ENCODE measurements around the gene MAPKAP1.

MAPKAP1 gene

GRCh38 chr9:125460346-125460745, 246.7 kb downstream of the MAPKAP1 start:
- H3K4me1 ChIP-seq (ENCODE audit: control insufficient read depth, insufficient read depth, low read length): peaks cover 27% of the 10 kb centered on the region
- no peak overlapping the region for H3K27ac ChIP-seq (ENCODE audit: low read length)
- H3K36me3 ChIP-seq (ENCODE audit: control insufficient read depth in 2 of 2, insufficient read depth in 2 of 2, low read length in 2 of 2): no peaks in the 10 kb centered on the region
- no peaks in the 10 kb centered on the region for H3K9me3 ChIP-seq (ENCODE audit: control insufficient read depth in 2 of 2, low read length in 2 of 2)
- no peaks in the 10 kb centered on the region for H3K27me3 ChIP-seq (ENCODE audit: control insufficient read depth in 1 of 2, insufficient read depth in 2 of 2, low read length in 2 of 2)
- H3K9ac ChIP-seq (ENCODE audit: low read length in 2 of 2): no peak overlapping the region
- H3K4me3 ChIP-seq (ENCODE audit: low read length in 2 of 2): no peak overlapping the region

- no peaks in the 10 kb centered on the region for H3K27me3 ChIP-seq (ENCODE audit: control insufficient read depth in 1 of 2, insufficient read depth in 2 of 2, low read length in 2 of 2)
- H3K27ac ChIP-seq (ENCODE audit: low read length): no peak overlapping the region
- no peaks in the 10 kb centered on the region for H3K9me3 ChIP-seq (ENCODE audit: control insufficient read depth in 2 of 2, low read length in 2 of 2)
- H3K9ac ChIP-seq (ENCODE audit: low read length in 2 of 2): no peak overlapping the region
- H3K4me1 ChIP-seq (ENCODE audit: control insufficient read depth, insufficient read depth, low read length): peaks cover 16% of the 10 kb centered on the region
- H3K4me3 ChIP-seq (ENCODE audit: low read length in 2 of 2): no peak overlapping the region
- H3K36me3 ChIP-seq (ENCODE audit: control insufficient read depth in 2 of 2, insufficient read depth in 2 of 2, low read length in 2 of 2): peaks cover 0 to under 1% of the 10 kb centered on the region in 2 donors
These were observed 249.7 kb downstream of the MAPKAP1 start for GRCh38 chr9:125457357-125457756.

- H3K9ac ChIP-seq (ENCODE audit: low read length in 2 of 2): no peak overlapping the region
- no peaks in the 10 kb centered on the region for H3K27me3 ChIP-seq (ENCODE audit: control insufficient read depth in 1 of 2, insufficient read depth in 2 of 2, low read length in 2 of 2)
- H3K9me3 ChIP-seq (ENCODE audit: control insufficient read depth in 2 of 2, low read length in 2 of 2): no peaks in the 10 kb centered on the region
- H3K36me3 ChIP-seq (ENCODE audit: control insufficient read depth in 2 of 2, insufficient read depth in 2 of 2, low read length in 2 of 2): peaks cover 0 to 6% of the 10 kb centered on the region in 2 donors
- no peak overlapping the region for H3K4me3 ChIP-seq (ENCODE audit: low read length in 2 of 2)
- H3K4me1 ChIP-seq (ENCODE audit: control insufficient read depth, insufficient read depth, low read length): peaks cover 4% of the 10 kb centered on the region
- H3K27ac ChIP-seq (ENCODE audit: low read length): no peak overlapping the region
These were observed 251.1 kb downstream of the MAPKAP1 start for GRCh38 chr9:125455876-125456275.

GRCh38 chr9:125455132-125455531, 251.9 kb downstream of the MAPKAP1 start:
- H3K9me3 ChIP-seq (ENCODE audit: control insufficient read depth in 2 of 2, low read length in 2 of 2): no peaks in the 10 kb centered on the region
- no peaks in the 10 kb centered on the region for H3K4me1 ChIP-seq (ENCODE audit: control insufficient read depth, insufficient read depth, low read length)
- no peak overlapping the region for H3K9ac ChIP-seq (ENCODE audit: low read length in 2 of 2)
- H3K27me3 ChIP-seq (ENCODE audit: control insufficient read depth in 1 of 2, insufficient read depth in 2 of 2, low read length in 2 of 2): no peaks in the 10 kb centered on the region
- H3K4me3 ChIP-seq (ENCODE audit: low read length in 2 of 2): no peak overlapping the region
- H3K36me3 ChIP-seq (ENCODE audit: control insufficient read depth in 2 of 2, insufficient read depth in 2 of 2, low read length in 2 of 2): peaks cover 0 to 6% of the 10 kb centered on the region in 2 donors
- H3K27ac ChIP-seq (ENCODE audit: low read length): no peak overlapping the region

GRCh38 chr9:125447202-125447802, 259.7 kb downstream of the MAPKAP1 start:
- no peak overlapping the region for H3K27ac ChIP-seq (ENCODE audit: low read length)
- H3K4me1 ChIP-seq (ENCODE audit: control insufficient read depth, insufficient read depth, low read length): no peaks in the 10 kb centered on the region
- H3K9me3 ChIP-seq (ENCODE audit: control insufficient read depth in 2 of 2, low read length in 2 of 2): no peaks in the 10 kb centered on the region
- peaks cover 5 to 8% of the 10 kb centered on the region in 2 donors for H3K36me3 ChIP-seq (ENCODE audit: control insufficient read depth in 2 of 2, insufficient read depth in 2 of 2, low read length in 2 of 2)
- no peaks in the 10 kb centered on the region for H3K27me3 ChIP-seq (ENCODE audit: control insufficient read depth in 1 of 2, insufficient read depth in 2 of 2, low read length in 2 of 2)
- H3K9ac ChIP-seq (ENCODE audit: low read length in 2 of 2): no peak overlapping the region
- H3K4me3 ChIP-seq (ENCODE audit: low read length in 2 of 2): no peak overlapping the region

GRCh38 chr9:125446561-125447094, 260.4 kb downstream of the MAPKAP1 start:
- no peaks in the 10 kb centered on the region for H3K9me3 ChIP-seq (ENCODE audit: control insufficient read depth in 2 of 2, low read length in 2 of 2)
- no peak overlapping the region for H3K4me3 ChIP-seq (ENCODE audit: low read length in 2 of 2)
- H3K27ac ChIP-seq (ENCODE audit: low read length): no peak overlapping the region
- no peaks in the 10 kb centered on the region for H3K4me1 ChIP-seq (ENCODE audit: control insufficient read depth, insufficient read depth, low read length)
- H3K27me3 ChIP-seq (ENCODE audit: control insufficient read depth in 1 of 2, insufficient read depth in 2 of 2, low read length in 2 of 2): no peaks in the 10 kb centered on the region
- peaks cover 5 to 6% of the 10 kb centered on the region in 2 donors for H3K36me3 ChIP-seq (ENCODE audit: control insufficient read depth in 2 of 2, insufficient read depth in 2 of 2, low read length in 2 of 2)
- H3K9ac ChIP-seq (ENCODE audit: low read length in 2 of 2): no peak overlapping the region

- no peak overlapping the region for H3K4me3 ChIP-seq (ENCODE audit: low read length in 2 of 2)
- H3K9ac ChIP-seq (ENCODE audit: low read length in 2 of 2): no peak overlapping the region
- no peaks in the 10 kb centered on the region for H3K4me1 ChIP-seq (ENCODE audit: control insufficient read depth, insufficient read depth, low read length)
- H3K27me3 ChIP-seq (ENCODE audit: control insufficient read depth in 1 of 2, insufficient read depth in 2 of 2, low read length in 2 of 2): no peaks in the 10 kb centered on the region
- H3K36me3 ChIP-seq (ENCODE audit: control insufficient read depth in 2 of 2, insufficient read depth in 2 of 2, low read length in 2 of 2): peaks cover 4 to 5% of the 10 kb centered on the region in 2 donors
- H3K27ac ChIP-seq (ENCODE audit: low read length): no peak overlapping the region
- H3K9me3 ChIP-seq (ENCODE audit: control insufficient read depth in 2 of 2, low read length in 2 of 2): no peaks in the 10 kb centered on the region
These were observed 262.0 kb downstream of the MAPKAP1 start for GRCh38 chr9:125444956-125445506.

GRCh38 chr9:125444166-125444565, 262.8 kb downstream of the MAPKAP1 start:
- Histone ChIP-seq H3K4me1 (ENCODE audit: control insufficient read depth, insufficient read depth, low read length) (no peaks in the 10 kb centered on the region), H3K36me3 (ENCODE audit: control insufficient read depth in 2 of 2, insufficient read depth in 2 of 2, low read length in 2 of 2) (peaks cover 8 to 10% of the 10 kb centered on the region in 2 donors), H3K9ac (ENCODE audit: low read length in 2 of 2) (no peak overlapping the region), H3K9me3 (ENCODE audit: control insufficient read depth in 2 of 2, low read length in 2 of 2) (no peaks in the 10 kb centered on the region), H3K27ac (ENCODE audit: low read length) (no peak overlapping the region), H3K4me3 (ENCODE audit: low read length in 2 of 2) (no peak overlapping the region), H3K27me3 (ENCODE audit: control insufficient read depth in 1 of 2, insufficient read depth in 2 of 2, low read length in 2 of 2) (no peaks in the 10 kb centered on the region)

GRCh38 chr9:125443367-125443766, 263.6 kb downstream of the MAPKAP1 start:
- Histone ChIP-seq H3K36me3 (ENCODE audit: control insufficient read depth in 2 of 2, insufficient read depth in 2 of 2, low read length in 2 of 2) (peaks cover 9 to 15% of the 10 kb centered on the region in 2 donors), H3K27me3 (ENCODE audit: control insufficient read depth in 1 of 2, insufficient read depth in 2 of 2, low read length in 2 of 2) (no peaks in the 10 kb centered on the region), H3K9ac (ENCODE audit: low read length in 2 of 2) (no peak overlapping the region), H3K27ac (ENCODE audit: low read length) (no peak overlapping the region), H3K9me3 (ENCODE audit: control insufficient read depth in 2 of 2, low read length in 2 of 2) (no peaks in the 10 kb centered on the region), H3K4me3 (ENCODE audit: low read length in 2 of 2) (no peak overlapping the region), H3K4me1 (ENCODE audit: control insufficient read depth, insufficient read depth, low read length) (no peaks in the 10 kb centered on the region)

GRCh38 chr9:125442452-125442851, 264.6 kb downstream of the MAPKAP1 start:
- Histone ChIP-seq H3K4me1 (ENCODE audit: control insufficient read depth, insufficient read depth, low read length) (no peaks in the 10 kb centered on the region), H3K9ac (ENCODE audit: low read length in 2 of 2) (no peak overlapping the region), H3K4me3 (ENCODE audit: low read length in 2 of 2) (no peak overlapping the region), H3K9me3 (ENCODE audit: control insufficient read depth in 2 of 2, low read length in 2 of 2) (no peaks in the 10 kb centered on the region), H3K27ac (ENCODE audit: low read length) (no peak overlapping the region), H3K27me3 (ENCODE audit: control insufficient read depth in 1 of 2, insufficient read depth in 2 of 2, low read length in 2 of 2) (no peaks in the 10 kb centered on the region), H3K36me3 (ENCODE audit: control insufficient read depth in 2 of 2, insufficient read depth in 2 of 2, low read length in 2 of 2) (peaks cover 9 to 14% of the 10 kb centered on the region in 2 donors)

GRCh38 chr9:125440411-125440810, 266.6 kb downstream of the MAPKAP1 start:
- Histone ChIP-seq H3K4me1 (ENCODE audit: control insufficient read depth, insufficient read depth, low read length) (no peaks in the 10 kb centered on the region), H3K9ac (ENCODE audit: low read length in 2 of 2) (no peak overlapping the region), H3K36me3 (ENCODE audit: control insufficient read depth in 2 of 2, insufficient read depth in 2 of 2, low read length in 2 of 2) (peaks cover 13 to 14% of the 10 kb centered on the region in 2 donors), H3K27ac (ENCODE audit: low read length) (no peak overlapping the region), H3K9me3 (ENCODE audit: control insufficient read depth in 2 of 2, low read length in 2 of 2) (no peaks in the 10 kb centered on the region), H3K4me3 (ENCODE audit: low read length in 2 of 2) (no peak overlapping the region), H3K27me3 (ENCODE audit: control insufficient read depth in 1 of 2, insufficient read depth in 2 of 2, low read length in 2 of 2) (no peaks in the 10 kb centered on the region)
